Lower leg skin (tissue), 3 donors: ENCODE data around the gene RHOU.

ENCODE experiments used
- CTCF ChIP-seq, 3 donors: fragments of 450-650 bp; IDR thresholded peaks; one replicate each; pipeline ENCODE4 v1.5.1; 2016; ENCODE audit warnings: antibody characterized with exemption in 3 of 3, mild to moderate bottlenecking in 3 of 3, moderate library complexity in 2 of 3
- POLR2A ChIP-seq, 2 donors: fragments of 450-650 bp; IDR thresholded peaks; one replicate each; pipeline ENCODE4 v1.6.1; 2016 to 2017; ENCODE audit warnings: antibody characterized with exemption in 2 of 2, mild to moderate bottlenecking in 1 of 2, moderate library complexity in 1 of 2

- TF ChIP-seq CTCF (IDR thresholded peaks at IDR 0.05), result no peak
- TF ChIP-seq POLR2A (IDR thresholded peaks at IDR 0.05), result no peak
Observed at GRCh38 chr1:228765168-228765946, 30.1 kb downstream of the RHOU start.
